GM23338 (cell line): ENCODE results near the gene VIPR1. TPM values are rescaled to one million over a fixed set of nuclear protein-coding genes. Genes with fewer than 3 reads are reported as not detected.

Experiments used
- ATAC-seq: fragments of 200-7000 bp; cut with Tn5 transposase; 3 replicates; pipeline ENCODE4 v1.9.1; 2020
- DNase-seq: peaks from one replicate; pipeline ENCODE4 v3.0.0-alpha.2; 2015; ENCODE audit warnings: low spot score
- H2AFZ ChIP-seq: fragments of 200-600 bp; sonication (generic); 2 replicates; pipeline ENCODE4 v1.8.0; 2016; ENCODE audit warnings: antibody characterized with exemption, mild to moderate bottlenecking, moderate library complexity
- H3F3A ChIP-seq: fragments of 200-600 bp; sonication (generic); replicated peaks from 2 replicates; pipeline ENCODE4 v1.8.0; 2017; ENCODE audit warnings: antibody characterized with exemption, mixed run types, low read depth
- H3K27ac ChIP-seq: fragments of 200-600 bp; sonication (generic); 2 replicates; pipeline ENCODE4 v1.6.1; 2016; ENCODE audit warnings: low read depth
- H3K27me3 ChIP-seq: fragments of 200-600 bp; sonication (generic); 2 replicates; pipeline ENCODE4 v1.8.0; 2016; ENCODE audit warnings: mild to moderate bottlenecking, mixed run types, moderate library complexity; ENCODE audit not compliant: insufficient read depth
- H3K36me3 ChIP-seq: fragments of 200-600 bp; sonication (generic); 2 replicates; pipeline ENCODE4 v1.8.0; 2016; ENCODE audit warnings: mild to moderate bottlenecking; ENCODE audit not compliant: insufficient read depth
- H3K4me1 ChIP-seq: fragments of 200-600 bp; sonication (generic); 2 replicates; pipeline ENCODE4 v1.8.0; 2016; ENCODE audit warnings: mild to moderate bottlenecking, moderate library complexity; ENCODE audit not compliant: insufficient read depth
- H3K4me2 ChIP-seq: fragments of 200-600 bp; sonication (generic); 2 replicates; pipeline ENCODE4 v1.7.1; 2017; ENCODE audit warnings: mixed run types
- H3K4me3 ChIP-seq: fragments of 200-600 bp; sonication (generic); 2 replicates; pipeline ENCODE4 v1.6.1; 2016; ENCODE audit warnings: mixed run types
- H3K79me2 ChIP-seq: fragments of 200-600 bp; sonication (generic); replicated peaks from 2 replicates; pipeline ENCODE4 v1.8.0; 2017; ENCODE audit warnings: mild to moderate bottlenecking; ENCODE audit not compliant: insufficient read depth
- H3K9me2 ChIP-seq: fragments of 200-600 bp; sonication (generic); 2 replicates; pipeline ENCODE4 v1.8.0; 2017; ENCODE audit not compliant: insufficient read depth
- H4K20me1 ChIP-seq: fragments of 200-600 bp; sonication (generic); replicated peaks from 2 replicates; pipeline ENCODE4 v1.8.0; 2017; ENCODE audit warnings: mild to moderate bottlenecking; ENCODE audit not compliant: insufficient read depth
- H3K27ac Mint-ChIP-seq: 2 replicates; pipeline ENCODE4 v1.8.0; 2020; ENCODE audit warnings: inconsistent platforms, mild to moderate bottlenecking, moderate library complexity, mixed read lengths
- H3K27me3 Mint-ChIP-seq: 3 replicates; pipeline ENCODE4 v1.8.0; 2022; ENCODE audit warnings: low read depth, mild to moderate bottlenecking, moderate library complexity, mixed read lengths, inconsistent platforms; ENCODE audit not compliant: insufficient read depth, poor library complexity
- H3K36me3 Mint-ChIP-seq: 3 replicates; pipeline ENCODE4 v1.8.0; 2021; ENCODE audit warnings: low read depth, mild to moderate bottlenecking, inconsistent platforms, moderate library complexity, mixed read lengths
- H3K4me1 Mint-ChIP-seq: 3 replicates; pipeline ENCODE4 v1.8.0; 2020; ENCODE audit warnings: mild to moderate bottlenecking, inconsistent platforms, mixed read lengths
- H3K4me3 Mint-ChIP-seq: 3 replicates; pipeline ENCODE4 v1.8.0; 2021; ENCODE audit warnings: moderate library complexity, mild to moderate bottlenecking, inconsistent platforms, mixed read lengths
- H3K9me3 Mint-ChIP-seq: 3 replicates; pipeline ENCODE4 v1.8.0; 2020; ENCODE audit warnings: moderate library complexity, mild to moderate bottlenecking, inconsistent platforms, mixed read lengths
- CTCF ChIP-seq, 2 experiments: fragments of 200-600 bp in 1 of 2; sonication (generic) in 1 of 2; conservative IDR thresholded peaks; 2 replicates each; pipeline versions ENCODE4 v1.5.1 to v1.6.1; 2016 to 2017; ENCODE audit warnings: antibody characterized with exemption in 2 of 2, low read depth in 2 of 2, mild to moderate bottlenecking in 2 of 2, moderate library complexity in 1 of 2
- EZH2 ChIP-seq: fragments of 200-600 bp; sonication (generic); IDR thresholded peaks from one replicate; pipeline ENCODE4 v1.8.0; 2017; ENCODE audit warnings: antibody characterized with exemption, mild to moderate bottlenecking, low read depth; ENCODE audit not compliant: unreplicated experiment
- EZH2phosphoT487 ChIP-seq: fragments of 200-600 bp; sonication (generic); IDR thresholded peaks from one replicate; pipeline ENCODE4 v1.8.1; 2018; ENCODE audit warnings: antibody characterized with exemption; ENCODE audit not compliant: unreplicated experiment
- JUNB ChIP-seq: IDR thresholded peaks from one replicate; pipeline ENCODE4 v1.6.1; 2016; ENCODE audit warnings: antibody characterized with exemption; ENCODE audit not compliant: unreplicated experiment
- NANOG ChIP-seq: IDR thresholded peaks from 2 replicates; pipeline ENCODE4 v1.6.1; 2016; ENCODE audit warnings: antibody characterized with exemption, borderline replicate concordance
- POLR2AphosphoS5 ChIP-seq: IDR thresholded peaks from 2 replicates; pipeline ENCODE4 v1.6.1; 2016; ENCODE audit warnings: antibody characterized with exemption, low read depth
- REST ChIP-seq: IDR thresholded peaks from one replicate; pipeline ENCODE4 v1.6.1; 2018; ENCODE audit warnings: antibody characterized with exemption; ENCODE audit not compliant: unreplicated experiment
- STAT1 ChIP-seq: IDR thresholded peaks from one replicate; pipeline ENCODE4 v1.6.1; 2016; ENCODE audit warnings: antibody characterized with exemption; ENCODE audit not compliant: unreplicated experiment
- ZNF114 ChIP-seq: fragments of 250-450 bp; sonication (Bioruptor Pico); IDR thresholded peaks from 2 replicates; pipeline ENCODE4 v1.5.0; 2020; ENCODE audit warnings: mild to moderate bottlenecking, moderate library complexity
- ZNF331 ChIP-seq: fragments of 250-450 bp; sonication (Bioruptor Pico); IDR thresholded peaks from 2 replicates; pipeline ENCODE4 v1.5.0; 2020; ENCODE audit warnings: low read depth, mild to moderate bottlenecking, moderate library complexity
- polyA plus RNA-seq: library from polyadenylated mRNA; unstranded; fragments of >200 nt; fragmentation: Nextera tagmentation; extraction: Ambion mirVana; gene quantifications from 2 replicates; pipeline ENCODE4 v1.2.1, GENCODE V29; 2016
- total RNA-seq: library from RNA; depleted of rRNA; stranded (reverse); fragments of >200 nt; shearing (Covaris generic); gene quantifications from 2 replicates; pipeline ENCODE4 v1.2.3, GENCODE V29; 2014
- TF ChIP-seq, protein P1 (sequence below): IDR thresholded peaks from 2 replicates; pipeline ENCODE4 v1.6.1; 2016; ENCODE audit warnings: antibody characterized with exemption

The VIPR1 gene
- total and polyA plus RNA-seq, 2 experiments from 2014 or later, result 6.3 to 19.3 TPM

GRCh38 chr3:42525212-42525611, 22.8 kb downstream of the VIPR1 start:
- Mint-ChIP-seq H3K9me3 (no peaks in the 10 kb centered on the region), H3K4me1 (no peaks in the 10 kb centered on the region), H3K4me3 (no peak overlapping the region), H3K27ac (no peak overlapping the region), H3K36me3 (no peaks in the 10 kb centered on the region; the same call in 2 of the 3 replicates), H3K27me3 (peaks cover 6% of the 10 kb centered on the region)
- Histone ChIP-seq H3K9me2 (peaks cover 4% of the 10 kb centered on the region; the same call in 1 of the 2 replicates), H3K4me2 (no peak overlapping the region), H3K36me3 (no peaks in the 10 kb centered on the region), H3F3A (no peaks in the 10 kb centered on the region), H3K4me3 (no peak overlapping the region), H3K27ac (no peak overlapping the region), H4K20me1 (no peaks in the 10 kb centered on the region), H3K27me3 (no peaks in the 10 kb centered on the region), H3K79me2 (no peaks in the 10 kb centered on the region), H2AFZ (no peak overlapping the region), H3K4me1 (no peaks in the 10 kb centered on the region)
- TF ChIP-seq ZNF114, result no peak
- no peak for TF ChIP-seq REST
- no peak for TF ChIP-seq STAT1
- no peak for DNase-seq
- ATAC-seq, result no peak

DNA sequence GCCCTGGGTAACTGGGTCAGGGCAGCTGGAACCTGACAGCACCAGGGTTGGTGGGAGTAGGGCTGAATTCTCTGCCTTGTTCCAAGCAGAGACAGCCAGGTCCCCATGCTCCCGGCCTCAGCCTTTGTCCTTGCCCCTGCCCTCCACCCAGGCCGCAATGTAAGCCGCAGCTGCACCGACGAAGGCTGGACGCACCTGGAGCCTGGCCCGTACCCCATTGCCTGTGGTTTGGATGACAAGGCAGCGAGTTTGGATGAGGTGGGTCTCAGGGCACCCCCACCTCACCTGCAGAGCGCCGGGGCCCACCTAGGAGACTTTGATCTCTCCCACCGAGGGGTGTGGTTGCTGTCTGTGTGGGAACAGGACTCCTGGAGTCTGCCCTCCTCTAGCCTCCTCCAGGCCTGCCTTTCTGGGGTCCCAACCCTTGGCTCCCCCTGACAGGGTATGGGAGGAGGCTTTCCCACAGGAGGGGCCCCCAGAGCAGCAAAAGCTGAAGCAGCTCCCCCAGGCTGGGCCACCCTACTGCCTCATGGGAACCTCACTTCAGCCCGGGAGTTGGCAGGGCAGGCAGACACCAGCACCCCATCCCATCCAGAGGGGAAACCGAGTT, 23.4 kb downstream of the VIPR1 start:
- no peak overlapping the region for H3K4me3 Mint-ChIP-seq
- TF ChIP-seq EZH2, result no peak
- TF ChIP-seq, protein P1, sequence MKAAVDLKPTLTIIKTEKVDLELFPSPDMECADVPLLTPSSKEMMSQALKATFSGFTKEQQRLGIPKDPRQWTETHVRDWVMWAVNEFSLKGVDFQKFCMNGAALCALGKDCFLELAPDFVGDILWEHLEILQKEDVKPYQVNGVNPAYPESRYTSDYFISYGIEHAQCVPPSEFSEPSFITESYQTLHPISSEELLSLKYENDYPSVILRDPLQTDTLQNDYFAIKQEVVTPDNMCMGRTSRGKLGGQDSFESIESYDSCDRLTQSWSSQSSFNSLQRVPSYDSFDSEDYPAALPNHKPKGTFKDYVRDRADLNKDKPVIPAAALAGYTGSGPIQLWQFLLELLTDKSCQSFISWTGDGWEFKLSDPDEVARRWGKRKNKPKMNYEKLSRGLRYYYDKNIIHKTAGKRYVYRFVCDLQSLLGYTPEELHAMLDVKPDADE, result no peak
- TF ChIP-seq STAT1, result no peak
- TF ChIP-seq CTCF (conservative IDR thresholded peaks at IDR 0.05; ENCODE audit: low read depth in 2 of 2), result no peak
- TF ChIP-seq NANOG, result no peak
- no peak for TF ChIP-seq ZNF331 (CRISPR knock-in tag)
- TF ChIP-seq EZH2phosphoT487, result no peak
- no peak for TF ChIP-seq JUNB
- TF ChIP-seq POLR2AphosphoS5, result no peak

More for the DNA sequence above, 23.4 kb downstream of the VIPR1 start:
- Mint-ChIP-seq H3K27me3 (peaks cover 6% of the 10 kb centered on the region), H3K36me3 (no peaks in the 10 kb centered on the region; the same call in 2 of the 3 replicates), H3K27ac (no peak overlapping the region), H3K9me3 (no peaks in the 10 kb centered on the region), H3K4me1 (no peaks in the 10 kb centered on the region)
- H3K9me2 ChIP-seq, result peaks cover 5% of the 10 kb centered on the region; the same call in 1 of the 2 replicates
- no peaks in the 10 kb centered on the region for H3K27me3 ChIP-seq
- no peak overlapping the region for H3K4me3 ChIP-seq
- no peaks in the 10 kb centered on the region for H3K79me2 ChIP-seq
- no peaks in the 10 kb centered on the region for H4K20me1 ChIP-seq
- no peaks in the 10 kb centered on the region for H3K4me1 ChIP-seq
- DNase-seq (no peak), ATAC-seq (no peak)
- H3K27ac ChIP-seq, result no peak overlapping the region
- H2AFZ ChIP-seq, result no peak overlapping the region
- H3F3A ChIP-seq, result no peaks in the 10 kb centered on the region
- H3K36me3 ChIP-seq, result no peaks in the 10 kb centered on the region
- no peak overlapping the region for H3K4me2 ChIP-seq
